Hypothalamus (tissue), 51 donors: ENCODE data around the gene GNAI2.

Experiments
- DNase-seq, 51 donors: peaks; one replicate each; lab custom pipeline; 2025; lab: John Stamatoyannopoulos, UW

The GNAI2 gene

DNA sequence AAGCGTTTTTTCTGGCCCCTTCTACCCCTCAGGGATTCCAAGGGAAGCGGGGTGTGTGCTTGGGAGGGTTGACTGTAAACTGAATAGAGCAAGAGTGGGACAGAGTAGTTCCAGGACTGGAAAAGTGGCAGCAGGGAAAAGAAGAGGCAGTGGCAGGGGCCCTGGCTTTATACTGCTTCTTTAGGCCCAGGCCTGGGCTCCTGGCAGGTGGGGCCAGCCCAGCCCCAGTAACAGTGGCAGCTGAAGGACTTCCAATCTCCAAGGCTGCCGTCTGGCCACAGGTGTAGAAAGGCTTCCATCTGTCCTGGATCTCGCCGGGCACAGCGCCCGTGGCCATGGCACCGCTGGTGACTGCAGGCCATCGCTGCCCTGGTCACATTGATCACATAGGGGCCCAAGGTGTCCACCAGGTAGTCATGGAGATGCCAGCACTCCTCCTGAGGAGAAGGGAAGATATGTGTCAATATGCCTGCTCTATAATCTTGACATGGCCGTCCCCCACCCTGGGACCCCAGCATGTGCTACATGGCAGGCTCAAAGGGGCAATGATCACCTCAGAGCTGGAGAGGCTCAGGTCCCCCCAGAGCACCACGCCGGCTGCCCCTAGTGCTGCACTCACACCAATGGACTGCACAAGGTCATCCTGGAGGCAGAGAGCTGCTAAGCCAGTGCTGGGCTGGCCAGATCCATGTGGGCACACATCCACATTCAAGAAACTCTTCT, 57.2 kb downstream of the GNAI2 start:
- DNase-seq = no peak

DNA sequence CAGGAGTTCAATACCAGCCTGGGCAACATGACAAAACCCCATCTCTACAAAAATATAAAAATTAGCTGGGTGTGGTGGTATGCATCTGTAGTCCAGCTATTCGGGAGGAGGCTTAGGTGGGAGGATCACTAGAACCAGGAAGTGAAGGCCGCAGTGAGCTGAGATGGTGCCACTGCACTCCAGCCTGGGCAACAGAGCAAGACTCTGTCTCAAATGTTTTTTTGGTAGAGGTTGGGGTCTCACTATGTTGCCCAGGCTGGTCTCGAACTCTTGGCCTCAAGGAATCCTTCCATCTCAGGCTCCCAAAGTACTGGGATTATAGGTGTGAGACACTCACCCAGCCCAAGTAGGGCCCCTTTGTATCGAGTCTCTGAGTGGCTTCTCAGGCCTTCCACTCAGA, 58.1 kb downstream of the GNAI2 start:
- DNase-seq = no peak

DNA sequence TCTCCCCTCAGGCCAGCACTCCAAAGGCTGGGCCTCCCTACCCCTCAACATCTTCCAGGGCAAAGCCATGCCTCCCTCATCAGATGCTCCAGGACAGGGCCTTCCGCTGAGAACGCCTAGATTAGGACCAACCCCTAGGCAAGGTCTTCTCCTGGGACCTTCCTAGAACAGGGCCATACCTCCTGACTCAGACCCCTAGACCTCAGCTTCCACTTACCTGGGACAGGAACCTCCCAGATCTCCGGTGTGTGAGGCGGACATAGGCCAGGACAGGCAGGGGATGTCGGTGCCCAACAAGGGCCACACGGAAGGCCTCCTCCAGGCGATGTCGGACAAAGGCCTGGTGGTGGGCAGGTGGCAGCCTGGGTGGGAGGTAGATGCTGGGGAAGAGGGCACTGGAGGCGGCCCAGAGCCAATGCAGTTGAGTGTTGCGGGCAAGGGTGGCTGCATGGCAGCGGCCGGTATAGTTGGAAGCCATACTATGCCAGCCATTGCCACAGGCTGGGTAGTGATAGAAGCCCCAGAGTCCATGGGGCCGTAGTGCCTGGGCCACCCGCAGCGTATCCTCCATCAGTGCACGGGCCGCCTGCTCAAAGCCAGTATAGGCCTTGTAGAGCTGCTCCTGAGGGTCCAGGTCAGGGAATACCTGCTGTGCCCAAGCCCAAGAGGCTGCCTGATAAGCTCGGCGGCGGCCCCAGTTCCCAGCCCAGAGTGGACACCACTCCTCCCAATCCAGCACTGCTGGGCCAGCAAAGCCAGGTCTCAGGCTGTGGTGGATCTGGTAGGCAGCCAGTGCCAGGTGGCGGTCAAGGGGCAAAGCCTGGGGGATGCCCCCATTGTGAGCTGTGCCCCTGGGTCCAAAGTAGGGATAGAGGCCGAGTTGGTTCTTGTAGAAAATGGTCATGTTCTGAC, 58.7 kb downstream of the GNAI2 start:
- DNase-seq = no peak

DNA sequence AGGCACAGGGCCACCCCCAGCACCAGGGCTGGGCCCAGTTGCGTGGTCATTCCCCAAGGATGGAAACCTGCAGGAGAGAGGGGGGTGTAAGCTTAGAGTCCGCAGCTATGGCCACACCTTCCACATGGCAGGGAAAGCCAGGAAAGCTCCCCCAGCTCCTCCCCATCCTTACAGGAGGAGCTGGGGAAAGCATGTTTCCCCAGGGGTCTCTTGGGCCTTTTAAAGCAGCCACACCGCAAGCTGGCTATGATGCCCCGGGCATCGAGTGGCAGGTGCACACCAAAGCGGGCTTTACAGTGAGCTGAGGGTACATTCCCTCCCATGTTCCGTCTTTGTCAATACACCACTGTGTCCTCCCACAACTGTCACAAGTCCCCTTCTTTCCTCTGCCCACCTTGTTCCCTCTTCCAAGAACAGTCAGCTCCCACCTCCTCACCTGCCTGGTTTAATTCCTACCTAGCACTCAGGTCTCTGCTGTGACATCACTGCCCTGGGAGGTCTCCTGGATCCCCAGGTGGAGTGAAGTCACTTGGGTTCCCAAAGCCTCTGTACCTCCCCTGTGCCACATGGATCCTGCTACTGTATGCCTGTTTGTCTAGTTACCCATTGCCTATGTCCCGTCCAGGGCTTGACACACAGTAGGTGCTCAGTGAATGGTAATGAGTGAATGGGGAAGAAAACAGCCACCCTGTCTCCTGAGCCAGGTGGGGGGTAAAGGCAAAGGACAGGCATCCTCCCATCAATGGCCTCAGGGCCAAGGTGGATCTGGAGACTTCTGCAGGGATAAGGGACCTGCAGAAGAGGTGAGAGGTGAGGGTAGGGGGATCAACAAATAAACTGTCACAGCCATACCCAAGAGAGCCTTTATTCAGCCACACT, 59.8 kb downstream of the GNAI2 start:
- no peak for DNase-seq

DNA sequence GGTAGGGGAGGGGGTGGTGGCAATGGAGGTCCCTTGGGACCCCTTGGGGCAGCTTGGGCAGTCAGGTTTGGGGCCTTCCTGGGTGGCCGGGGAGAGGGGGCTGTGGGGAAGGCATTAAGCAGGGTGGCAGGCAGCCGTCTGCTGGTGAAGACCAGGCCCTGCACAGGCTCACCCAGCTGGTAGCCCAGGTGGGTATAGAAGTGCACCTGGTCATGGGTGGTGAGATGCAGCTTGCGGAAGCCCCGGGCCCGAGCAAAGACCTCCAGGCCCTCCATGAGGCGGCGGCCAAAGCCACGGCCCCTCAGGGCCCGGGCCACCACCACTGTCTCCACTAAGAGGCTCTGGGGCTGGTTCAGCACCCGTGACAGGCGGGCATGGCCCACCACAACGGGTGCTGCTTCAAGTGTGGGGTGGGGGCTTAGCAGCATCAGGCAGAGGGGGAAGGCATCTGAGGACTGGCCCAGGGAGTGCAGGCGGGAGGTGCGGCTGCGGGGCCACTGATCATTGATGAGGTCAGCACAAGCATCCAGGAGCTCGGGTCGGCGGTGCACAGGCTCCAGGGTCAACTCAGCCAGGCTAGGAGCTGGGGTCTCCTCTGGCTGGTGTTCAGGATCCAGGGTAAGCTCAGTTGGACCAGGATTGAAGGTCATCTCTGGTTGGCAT, 60.8 kb downstream of the GNAI2 start:
- DNase-seq = no peak

DNA sequence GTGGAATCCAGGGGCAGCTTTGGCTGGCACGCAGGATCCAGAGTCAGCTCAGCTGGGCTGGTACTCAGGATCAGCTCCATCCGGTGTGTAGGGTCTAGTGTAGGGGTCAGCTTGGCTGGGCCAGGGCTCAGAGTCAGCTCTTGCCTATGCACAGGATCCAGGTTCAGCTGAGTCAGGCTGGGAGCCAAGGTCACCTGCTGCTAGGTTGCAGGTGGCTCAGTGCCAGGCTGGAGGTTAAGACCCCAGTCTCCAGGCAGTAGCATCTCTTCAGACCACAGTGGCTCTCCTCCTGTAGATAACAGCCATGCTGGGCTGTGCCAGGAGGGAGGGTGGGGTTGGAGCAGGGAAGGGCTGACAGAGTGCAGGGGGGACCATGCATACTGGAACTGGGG, 61.4 kb downstream of the GNAI2 start:
- no peak for DNase-seq

DNA sequence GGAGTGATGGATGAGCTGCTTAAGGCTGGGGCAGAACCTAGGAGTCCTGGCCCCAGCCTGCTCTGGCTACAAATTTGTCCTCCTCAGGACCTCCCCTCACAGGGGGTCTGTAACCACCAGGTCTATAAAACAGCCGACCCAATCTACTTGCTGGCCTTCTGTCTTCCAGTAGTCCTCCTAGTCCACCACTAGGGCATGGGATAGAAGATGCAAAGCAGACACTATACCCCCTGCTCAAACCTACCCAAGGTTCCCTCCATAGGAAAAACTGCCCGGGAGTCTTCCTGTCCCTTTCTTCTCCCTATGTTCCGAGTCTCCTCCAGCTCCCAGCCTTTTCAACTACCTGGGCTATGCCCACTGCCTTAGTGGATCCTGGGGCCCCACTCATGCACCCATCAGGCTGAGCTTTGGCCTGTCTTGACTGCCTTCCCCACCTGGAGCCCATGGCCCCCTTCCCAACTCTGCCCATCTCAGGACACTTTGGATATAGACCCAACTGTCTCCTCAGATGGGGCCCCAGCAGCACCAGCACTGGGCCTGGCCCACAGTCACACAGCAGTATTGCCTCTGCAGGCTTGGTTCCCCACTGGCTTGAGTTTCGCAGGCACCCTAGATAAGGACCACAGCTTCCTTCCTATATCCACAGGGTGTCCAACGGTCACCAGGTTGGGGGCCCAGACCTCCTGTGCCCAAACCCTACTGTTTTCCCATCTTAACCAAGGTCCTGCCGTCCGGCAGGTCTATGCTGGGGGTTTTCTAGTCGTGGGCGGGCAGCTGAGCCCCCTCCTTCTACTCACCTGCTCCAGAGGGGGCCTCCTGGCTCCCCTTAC, 62.1 kb downstream of the GNAI2 start:
- DNase-seq = no peak

DNA sequence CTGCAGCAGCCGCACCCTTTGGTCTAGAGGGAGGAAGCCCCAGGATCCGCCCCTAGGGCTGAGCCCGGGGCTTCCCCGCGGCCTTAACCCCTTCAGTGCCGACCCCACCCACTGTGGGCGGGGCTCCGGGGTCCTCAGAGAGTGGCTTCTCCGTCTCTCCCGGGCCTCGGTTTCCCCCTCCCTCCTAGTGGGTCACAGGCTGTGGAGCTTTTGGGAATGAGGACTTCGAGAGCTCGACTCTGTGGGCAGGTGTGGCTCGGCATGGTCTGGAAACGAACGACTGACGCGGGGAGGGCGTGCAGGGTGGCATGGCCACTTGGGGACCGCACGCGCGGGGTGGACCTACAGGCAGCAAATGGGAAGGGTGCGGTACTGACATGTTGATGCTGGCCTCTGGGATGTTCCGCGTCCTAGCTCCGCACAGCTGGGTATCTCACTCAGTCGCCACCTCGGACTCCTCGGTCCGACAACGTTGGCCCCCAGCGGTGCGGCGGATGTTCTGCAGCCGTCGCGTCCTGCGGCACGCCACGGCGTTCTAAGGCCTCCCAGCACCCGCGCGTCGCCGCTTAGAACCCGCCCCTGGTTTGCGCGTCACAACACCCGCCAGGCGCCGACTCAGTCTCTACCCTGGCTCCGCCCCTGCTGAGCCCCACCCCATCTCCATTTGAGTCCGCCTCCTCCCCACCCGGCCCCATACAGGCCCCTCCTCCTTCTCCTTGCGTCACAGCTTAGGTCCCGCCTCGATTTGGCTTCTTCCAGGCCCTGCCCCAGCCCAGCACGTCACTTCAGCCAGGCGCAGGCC, 63.0 kb downstream of the GNAI2 start, which contains the start of the genes HYAL3 and NAA80:
TSS of gene HYAL3 (minus strand) at position 570 of the 802 bp plus-strand sequence. CDS start 3,803 bp downstream, outside the sequence.
TSS of gene NAA80 (minus strand) at position 570 of the 802 bp plus-strand sequence. CDS start 1,942 bp downstream, outside the sequence.
- peak; percentile 72 to 100 (median 99) for DNase-seq

DNA sequence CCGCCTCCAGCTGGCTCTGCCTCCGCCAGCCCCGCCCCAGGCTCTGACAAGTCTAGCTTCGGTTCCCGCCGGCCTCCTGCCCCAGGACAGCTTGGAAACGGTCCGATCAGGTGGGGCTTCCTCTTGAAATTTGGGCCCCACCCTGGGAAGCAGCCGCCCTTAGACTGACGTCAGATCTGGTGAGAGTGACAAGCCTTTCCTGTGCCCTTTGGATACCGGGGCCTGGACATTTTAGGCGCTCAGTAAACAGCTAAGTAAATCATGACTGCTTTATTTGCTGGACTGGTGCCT, 63.6 kb downstream of the GNAI2 start:
- no peak for DNase-seq

DNA sequence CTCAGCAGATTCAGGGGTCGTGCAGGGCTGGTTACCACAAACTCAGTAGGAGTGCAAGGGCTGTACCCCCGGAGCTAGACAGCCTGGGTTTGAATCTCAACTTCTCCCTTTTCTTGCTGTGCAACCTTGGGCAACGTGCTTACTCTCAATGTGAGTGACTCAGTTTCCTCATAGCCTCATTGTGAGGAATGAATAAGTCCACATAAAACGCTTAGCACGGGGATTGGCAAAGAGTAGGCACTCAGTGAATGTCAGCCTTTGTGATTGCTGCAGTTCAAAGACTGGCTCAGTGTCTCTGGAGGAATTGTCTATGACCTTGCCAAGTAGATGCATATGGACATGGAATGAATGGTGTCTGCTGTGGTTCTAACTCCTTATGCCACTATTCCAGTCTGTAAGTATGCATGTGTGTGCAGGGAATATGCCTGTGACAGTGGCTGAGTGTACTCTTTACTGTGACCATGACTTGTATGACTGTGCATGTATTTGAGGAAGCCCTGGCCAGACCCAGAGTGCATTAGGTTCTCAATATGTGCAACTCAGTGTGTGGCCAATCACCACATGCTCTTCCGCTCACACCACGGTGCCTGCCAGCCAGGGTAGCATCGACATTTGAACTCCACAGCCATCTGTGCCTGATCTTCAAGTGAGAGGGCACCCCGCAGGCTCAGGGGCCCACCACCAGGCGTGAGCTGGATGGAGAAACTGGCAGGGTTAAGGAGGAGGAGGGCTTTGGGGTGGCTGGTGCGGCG, 64.1 kb downstream of the GNAI2 start:
- DNase-seq = peak in 23 of 51 donors; percentile 34 to 88 (median 64)

DNA sequence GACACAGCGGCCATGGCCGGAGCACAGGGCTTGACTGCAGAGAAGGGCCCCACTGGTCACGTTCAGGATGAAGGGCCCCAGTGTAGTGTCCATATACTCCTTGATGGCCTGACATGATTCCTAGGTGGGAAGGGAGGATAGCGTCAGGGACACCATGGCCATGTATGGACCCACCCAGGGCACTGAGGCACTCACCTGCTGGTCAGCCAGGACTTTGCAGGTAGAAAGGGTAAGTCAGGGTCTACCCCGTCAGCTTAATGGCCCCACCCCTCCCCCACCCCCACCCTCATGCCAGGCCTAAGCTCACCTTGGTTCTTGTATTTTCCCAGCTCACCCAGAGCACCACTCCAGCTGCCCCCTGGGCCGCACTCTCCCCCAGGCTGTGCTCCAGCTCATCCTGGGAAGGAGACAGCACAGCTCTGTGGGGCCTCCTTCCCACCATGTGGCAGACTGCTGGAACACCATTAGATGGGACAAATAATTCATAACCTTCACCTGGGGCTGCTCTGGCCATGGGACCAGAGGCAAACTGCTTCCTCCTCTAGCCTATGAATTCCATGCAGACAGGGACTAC, 64.8 kb downstream of the GNAI2 start:
- DNase-seq = no peak

DNA sequence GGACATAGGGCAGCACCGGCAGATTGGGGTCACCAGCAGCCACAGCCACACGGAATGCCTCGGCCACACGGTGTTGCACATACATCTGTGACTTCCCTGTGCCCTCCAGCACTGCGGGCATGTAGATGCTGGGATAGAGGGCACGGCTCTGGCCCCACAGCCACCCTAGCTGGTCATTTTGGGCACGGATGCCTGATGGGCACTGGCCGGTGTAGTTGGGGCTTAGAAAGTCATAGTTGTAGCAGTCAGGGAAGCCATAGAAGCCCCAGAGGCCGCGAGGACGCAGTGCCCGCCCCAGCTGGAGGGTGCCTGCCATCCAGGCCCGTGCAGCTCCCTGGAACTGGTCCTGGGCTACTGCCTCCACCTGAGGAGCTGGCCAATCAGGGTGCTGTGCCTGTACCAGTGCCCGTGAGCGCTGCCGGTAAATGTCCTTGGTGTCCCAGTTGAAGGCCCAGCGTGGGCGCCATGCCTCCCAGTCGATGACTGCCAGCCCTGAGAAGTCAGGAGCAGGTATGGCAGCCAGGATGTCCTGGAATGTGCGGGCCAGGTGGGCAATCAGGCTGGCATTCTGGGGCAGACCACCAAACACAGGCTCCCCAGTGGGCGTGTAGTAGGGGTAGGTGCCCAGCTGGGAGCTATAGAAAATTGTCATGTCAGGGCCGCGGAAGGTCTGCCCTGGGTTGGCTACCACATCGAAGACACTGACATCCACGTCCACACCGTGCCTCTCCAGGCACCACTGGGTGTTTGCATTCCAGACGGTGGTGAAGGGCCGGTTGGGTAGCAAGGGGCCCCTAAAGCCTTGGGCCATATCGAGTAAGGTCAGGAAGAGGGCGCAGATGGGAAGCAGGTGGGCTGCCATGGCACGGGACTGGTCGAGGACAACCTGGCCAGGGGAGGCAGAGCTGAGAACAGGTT, 66.3 kb downstream of the GNAI2 start:
- no peak for DNase-seq

DNA sequence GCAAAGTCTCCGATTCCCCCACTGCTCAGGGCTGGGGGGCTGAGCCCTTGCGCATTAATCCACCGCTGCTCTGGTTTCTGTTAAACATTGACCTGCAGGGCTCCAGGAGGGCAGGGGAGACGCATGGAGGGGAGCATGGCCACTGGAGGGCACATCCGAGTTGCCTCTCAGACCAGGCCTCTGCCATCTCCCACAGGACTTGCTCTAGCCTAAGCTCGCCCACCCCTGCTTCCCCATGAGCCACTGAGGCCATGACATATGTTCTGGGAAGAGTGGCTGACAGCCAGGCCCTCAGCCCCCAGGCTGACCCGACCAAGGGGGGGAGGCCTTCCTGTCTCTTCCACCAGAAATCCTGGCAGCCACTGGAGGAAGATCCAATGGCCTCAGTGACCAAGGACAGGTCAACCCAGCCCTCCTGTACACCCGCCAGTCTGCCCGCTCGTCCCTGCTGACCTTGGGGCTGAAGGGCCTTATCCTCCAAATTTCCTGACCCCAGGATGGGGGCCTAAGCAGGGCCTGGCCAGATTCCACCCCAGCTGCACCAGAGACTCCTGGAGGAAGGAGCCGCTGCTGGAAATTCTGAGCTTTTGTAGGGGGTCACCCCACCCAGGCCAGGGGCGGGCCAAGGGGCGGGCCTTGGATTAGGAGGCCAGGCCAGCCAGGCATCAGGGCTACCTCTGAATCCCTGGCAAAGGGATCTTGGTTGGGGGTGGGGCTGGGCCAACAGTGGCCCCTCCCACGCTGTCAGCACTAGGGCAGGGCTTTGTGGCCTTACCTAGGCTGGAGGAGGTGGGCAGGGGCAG, 67.2 kb downstream of the GNAI2 start, which contains the start of gene HYAL1:
TSS of gene HYAL1 (minus strand) at position 562 of the 803 bp plus-strand sequence. CDS start 618 bp downstream, outside the sequence.
- peak in 1 of 51 donors; percentile 29 for DNase-seq

DNA sequence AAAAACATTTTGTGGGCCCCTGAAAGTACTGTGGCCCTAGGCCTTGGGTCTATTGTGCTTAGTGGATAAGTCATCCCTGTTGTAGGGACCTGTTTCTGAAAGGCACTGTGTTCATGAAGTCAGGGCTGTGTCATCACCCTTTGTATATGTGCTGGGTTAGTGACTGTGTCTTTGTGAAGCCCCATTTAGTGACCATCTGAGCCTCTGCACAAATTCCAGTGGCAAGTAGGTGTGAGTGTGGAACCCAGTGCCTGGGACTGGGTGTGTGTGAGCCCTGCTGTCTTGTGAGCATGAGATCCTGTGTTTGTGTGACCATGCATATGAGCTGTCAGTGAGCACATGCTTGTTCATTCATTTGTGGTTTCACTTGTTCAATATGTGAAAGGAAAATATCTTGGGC, 68.6 kb downstream of the GNAI2 start:
- no peak for DNase-seq
